Measurements from ENCODE around the gene ARHGAP4.

ARHGAP4 gene

GRCh38 chrX:153863251-153863991 is 62.6 kb downstream of the ARHGAP4 start:
- DNase-seq, result no peak

GRCh38 chrX:153862369-153863250 is 63.5 kb downstream of the ARHGAP4 start:
- no peak for DNase-seq

- DNase-seq, result peak; percentile 44
Measured at GRCh38 chrX:153861733-153862310, 64.2 kb downstream of the ARHGAP4 start.

GRCh38 chrX:153861151-153861550 is 64.9 kb downstream of the ARHGAP4 start:
- DNase-seq, result no peak
